Measurements from ENCODE around the gene RASAL3.

GRCh38 chr19:15442142-15442920, 22.0 kb downstream of the RASAL3 start:
- no peak for TF ChIP-seq YY1 (IDR thresholded peaks at IDR 0.05; ENCODE audit: low read depth, low read length)
- TF ChIP-seq CTCF (IDR thresholded peaks at IDR 0.05; ENCODE audit: control extremely low read depth in 1 of 3, insufficient read depth in 1 of 3, low read depth in 1 of 3, low read length in 3 of 3): no peak
- TF ChIP-seq SP1 (IDR thresholded peaks at IDR 0.05; ENCODE audit: low read depth, low read length): no peak
- no peak for TF ChIP-seq TAF1 (IDR thresholded peaks at IDR 0.05; ENCODE audit: low read depth, low read length)
- no peak for TF ChIP-seq CHD1 (IDR thresholded peaks at IDR 0.05; ENCODE audit: low read depth, low read length)

All from H1 (cell line).